ENCODE data around the gene FGFR2. TPM values are rescaled to one million over a fixed set of nuclear protein-coding genes. Genes with fewer than 3 reads are reported as not detected.

FGFR2 gene
- polyA plus RNA-seq, 1 of the 3 experiments (the other 2 are of a cell fraction) = 0.02 TPM

DNA sequence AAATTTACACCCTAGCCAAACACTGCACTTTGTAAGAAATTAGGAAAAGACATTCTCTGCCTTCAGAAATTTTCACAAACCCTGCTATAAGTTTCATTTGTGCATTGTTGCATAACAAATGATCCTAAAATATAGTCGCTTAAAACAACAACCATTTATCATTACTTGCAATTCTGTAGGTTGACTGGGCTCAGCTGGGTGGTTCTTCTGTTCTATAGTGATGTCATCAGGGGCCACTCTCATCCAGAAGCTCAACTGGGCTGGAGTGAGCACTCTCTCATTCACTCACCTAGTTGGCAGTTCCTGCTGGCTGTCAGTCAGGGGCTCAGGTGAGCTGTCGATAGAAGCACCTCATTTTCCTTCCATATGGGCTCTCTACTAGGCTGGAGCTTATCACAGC lies 20.7 kb upstream of the FGFR2 start (continued):
- no peak for TF ChIP-seq RXRA (IDR thresholded peaks at IDR 0.05; ENCODE audit: borderline replicate concordance, low read depth)
- no peak for TF ChIP-seq MEF2A (IDR thresholded peaks at IDR 0.05; ENCODE audit: borderline replicate concordance, low read depth)
- no peak for TF ChIP-seq FOSL2 (IDR thresholded peaks at IDR 0.05; ENCODE audit: borderline replicate concordance, low read depth)

DNA sequence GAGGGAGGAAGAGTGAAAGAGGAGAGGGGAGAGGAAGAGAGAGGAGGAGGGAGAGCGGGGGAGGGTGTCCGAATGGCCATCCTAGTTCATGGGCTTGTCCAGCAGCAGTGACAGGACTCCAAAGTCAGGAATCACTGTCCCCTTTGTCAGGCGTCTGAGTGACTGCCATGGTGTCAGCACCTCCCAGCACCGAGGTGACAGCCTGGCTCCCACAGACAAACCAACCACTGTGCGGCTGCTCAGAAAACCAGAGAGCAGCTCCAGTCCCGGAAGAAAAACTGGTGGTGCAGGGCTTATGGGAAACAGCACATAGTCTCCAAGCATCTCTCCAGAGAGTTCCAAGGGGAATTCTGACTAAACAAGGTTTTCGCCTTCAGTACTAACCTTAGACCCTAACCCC lies 18.9 kb upstream of the FGFR2 start:
- POLR2A ChIA-PET = no interaction called here
- H3K9ac ChIP-seq = no peak overlapping the region
- H3K79me2 ChIP-seq (ENCODE audit: insufficient read depth) = no peaks in the 10 kb centered on the region
- no peaks in the 10 kb centered on the region for H3F3A ChIP-seq (replicated peaks; ENCODE audit: insufficient read depth)
- TF ChIP-seq FOXJ3 (CRISPR knock-in tag; IDR thresholded peaks at IDR 0.05) = no peak
- TF ChIP-seq, protein P1, sequence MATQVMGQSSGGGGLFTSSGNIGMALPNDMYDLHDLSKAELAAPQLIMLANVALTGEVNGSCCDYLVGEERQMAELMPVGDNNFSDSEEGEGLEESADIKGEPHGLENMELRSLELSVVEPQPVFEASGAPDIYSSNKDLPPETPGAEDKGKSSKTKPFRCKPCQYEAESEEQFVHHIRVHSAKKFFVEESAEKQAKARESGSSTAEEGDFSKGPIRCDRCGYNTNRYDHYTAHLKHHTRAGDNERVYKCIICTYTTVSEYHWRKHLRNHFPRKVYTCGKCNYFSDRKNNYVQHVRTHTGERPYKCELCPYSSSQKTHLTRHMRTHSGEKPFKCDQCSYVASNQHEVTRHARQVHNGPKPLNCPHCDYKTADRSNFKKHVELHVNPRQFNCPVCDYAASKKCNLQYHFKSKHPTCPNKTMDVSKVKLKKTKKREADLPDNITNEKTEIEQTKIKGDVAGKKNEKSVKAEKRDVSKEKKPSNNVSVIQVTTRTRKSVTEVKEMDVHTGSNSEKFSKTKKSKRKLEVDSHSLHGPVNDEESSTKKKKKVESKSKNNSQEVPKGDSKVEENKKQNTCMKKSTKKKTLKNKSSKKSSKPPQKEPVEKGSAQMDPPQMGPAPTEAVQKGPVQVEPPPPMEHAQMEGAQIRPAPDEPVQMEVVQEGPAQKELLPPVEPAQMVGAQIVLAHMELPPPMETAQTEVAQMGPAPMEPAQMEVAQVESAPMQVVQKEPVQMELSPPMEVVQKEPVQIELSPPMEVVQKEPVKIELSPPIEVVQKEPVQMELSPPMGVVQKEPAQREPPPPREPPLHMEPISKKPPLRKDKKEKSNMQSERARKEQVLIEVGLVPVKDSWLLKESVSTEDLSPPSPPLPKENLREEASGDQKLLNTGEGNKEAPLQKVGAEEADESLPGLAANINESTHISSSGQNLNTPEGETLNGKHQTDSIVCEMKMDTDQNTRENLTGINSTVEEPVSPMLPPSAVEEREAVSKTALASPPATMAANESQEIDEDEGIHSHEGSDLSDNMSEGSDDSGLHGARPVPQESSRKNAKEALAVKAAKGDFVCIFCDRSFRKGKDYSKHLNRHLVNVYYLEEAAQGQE (IDR thresholded peaks at IDR 0.05; ENCODE audit: low read depth, low read length) = no peak
- no peak for TF ChIP-seq RXRA (IDR thresholded peaks at IDR 0.05; ENCODE audit: borderline replicate concordance, low read depth)
- no peak for TF ChIP-seq FOXM1 (IDR thresholded peaks at IDR 0.05; ENCODE audit: low read depth)
- no peak for TF ChIP-seq RCOR1 (IDR thresholded peaks at IDR 0.05; ENCODE audit: low read length)
- TF ChIP-seq USF2 (IDR thresholded peaks at IDR 0.05; ENCODE audit: borderline replicate concordance, low read depth, low read length) = no peak
- TF ChIP-seq POLR2AphosphoS5 (IDR thresholded peaks at IDR 0.05; ENCODE audit: low read depth, low read length) = no peak
- TF ChIP-seq NRF1 (IDR thresholded peaks at IDR 0.05; ENCODE audit: low read depth, low read length) = no peak
- H3K9me2 ChIP-seq = no peaks in the 10 kb centered on the region
- H3K4me2 ChIP-seq = no peak overlapping the region
- no peak overlapping the region for H2AFZ ChIP-seq (ENCODE audit: low read depth)
- no peaks in the 10 kb centered on the region for H3K36me3 ChIP-seq (replicated peaks in 1 of 2; ENCODE audit: control insufficient read depth in 1 of 2, insufficient read depth in 2 of 2, low read length in 1 of 2)
- H4K20me1 ChIP-seq (ENCODE audit: insufficient read depth) = no peaks in the 10 kb centered on the region
- 43% methylated on average over 5 of the region's 7 CpGs for WGBS (ENCODE audit: low lambda C conversion rate)
- no peak for DNase-seq
- CTCF ChIA-PET = interaction anchor here (1.2 to 2.8 kb wide), 3 partner anchors 8 to 674 kb away, joined by 3 to 21 read pairs (median 9); no protein-coding TSS in a partner anchor
- no peak overlapping the region for H3K27ac ChIP-seq (ENCODE audit: low read depth in 2 of 2, low read length in 1 of 2)
- H3K27me3 ChIP-seq (ENCODE audit: insufficient read depth) = no peaks in the 10 kb centered on the region
- H3K4me3 ChIP-seq (ENCODE audit: low read depth in 2 of 2, low read length in 1 of 2) = no peak overlapping the region
- H3K4me1 ChIP-seq (ENCODE audit: control insufficient read depth in 1 of 2, insufficient read depth in 2 of 2, low read depth in 1 of 2, low read length in 1 of 2) = no peaks in the 10 kb centered on the region; a peak in 1 of 4 replicates
- H3K9me3 ChIP-seq = no peaks in the 10 kb centered on the region

- DNase-seq = no peak
- CTCF ChIA-PET = interaction anchor here (2.2 to 2.3 kb wide), 2 partner anchors 9 to 673 kb away, joined by 7 to 9 read pairs; no protein-coding TSS in a partner anchor
Measured at GRCh38 chr10:121616291-121616690, 18.0 kb upstream of the FGFR2 start.

More at GRCh38 chr10:121616291-121616690, 18.0 kb upstream of the FGFR2 start:
- H3K9me2 ChIP-seq = no peaks in the 10 kb centered on the region
- H2AFZ ChIP-seq (ENCODE audit: low read depth) = no peak overlapping the region
- no peaks in the 10 kb centered on the region for H3F3A ChIP-seq (replicated peaks; ENCODE audit: insufficient read depth)
- H3K4me2 ChIP-seq = no peak overlapping the region
- no peak overlapping the region for H3K27ac ChIP-seq (ENCODE audit: low read depth in 2 of 2, low read length in 1 of 2)
- TF ChIP-seq EP300 (IDR thresholded peaks at IDR 0.05; ENCODE audit: borderline replicate concordance in 1 of 2, low read depth in 1 of 2, low read length in 1 of 2) = no peak
- TF ChIP-seq CHD2 (IDR thresholded peaks at IDR 0.05; ENCODE audit: low read length, partially characterized antibody) = no peak
- H3K4me3 ChIP-seq (ENCODE audit: low read depth in 2 of 2, low read length in 1 of 2) = no peak overlapping the region
- no peaks in the 10 kb centered on the region for H4K20me1 ChIP-seq (ENCODE audit: insufficient read depth)
- H3K9me3 ChIP-seq = no peaks in the 10 kb centered on the region
- no peaks in the 10 kb centered on the region for H3K79me2 ChIP-seq (ENCODE audit: insufficient read depth)
- POLR2A ChIA-PET = no interaction called here
- H3K4me1 ChIP-seq (ENCODE audit: control insufficient read depth in 1 of 2, insufficient read depth in 2 of 2, low read depth in 1 of 2, low read length in 1 of 2) = no peaks in the 10 kb centered on the region; a peak in 1 of 4 replicates
- no peak overlapping the region for H3K9ac ChIP-seq
- H3K36me3 ChIP-seq (replicated peaks in 1 of 2; ENCODE audit: control insufficient read depth in 1 of 2, insufficient read depth in 2 of 2, low read length in 1 of 2) = no peaks in the 10 kb centered on the region
- WGBS (ENCODE audit: low lambda C conversion rate) = 65% methylated on average over 10 of the region's 11 CpGs
- no peaks in the 10 kb centered on the region for H3K27me3 ChIP-seq (ENCODE audit: insufficient read depth)

All from SK-N-SH (cell line).